Transverse colon (tissue), 4 donors: Measurements from ENCODE around the gene NRXN2. TPM values are rescaled to one million over a fixed set of nuclear protein-coding genes. Genes with fewer than 3 reads are reported as not detected.

ENCODE experiments used
- DNase-seq: peaks from one replicate; pipeline ENCODE4 v3.0.0-alpha.2; 2019
- H3K27ac ChIP-seq, 4 donors: fragments of 200-600 bp; sonication (generic); 2 replicates each; pipeline ENCODE4 v1.5.1; 2016 to 2018; ENCODE audit warnings: inconsistent platforms in 4 of 4
- H3K27me3 ChIP-seq: fragments of 200-600 bp; sonication (generic); 2 replicates; pipeline ENCODE4 v1.5.1; 2017; ENCODE audit warnings: inconsistent platforms
- H3K36me3 ChIP-seq, 4 donors: fragments of 200-600 bp; sonication (generic); 2 replicates each; pipeline ENCODE4 v1.5.1; 2017 to 2019; ENCODE audit warnings: inconsistent platforms in 4 of 4
- H3K4me1 ChIP-seq, 4 donors: fragments of 200-600 bp; sonication (generic); 2 replicates each; pipeline ENCODE4 v1.5.1; 2017 to 2020; ENCODE audit warnings: inconsistent platforms in 4 of 4
- H3K4me3 ChIP-seq, 4 donors: fragments of 200-600 bp; sonication (generic); 1 replicate in 1 of 4; 2 replicates in 3 of 4; pipeline versions ENCODE4 v1.5.1 to v1.6.1; 2017 to 2019; ENCODE audit warnings: inconsistent platforms in 4 of 4
- H3K9me3 ChIP-seq, 2 donors: fragments of 200-600 bp; sonication (generic); 2 replicates each; pipeline ENCODE4 v1.5.1; 2017 to 2019; ENCODE audit warnings: inconsistent platforms in 2 of 2
- CTCF ChIP-seq, 5 experiments: fragments of 200-600 bp in 3 of 5; fragments of 450-650 bp in 2 of 5; sonication (generic) in 3 of 5; IDR thresholded peaks; 1 replicate in 2 of 5; 2 replicates in 3 of 5; pipeline ENCODE4 v1.5.1; 2016 to 2017; ENCODE audit warnings: antibody characterized with exemption in 5 of 5, inconsistent platforms in 3 of 5, mild to moderate bottlenecking in 2 of 5, moderate library complexity in 1 of 5
- EP300 ChIP-seq: sonication (generic); formaldehyde crosslinking; IDR thresholded peaks from one replicate; pipeline ENCODE4 v1.6.1; 2017; ENCODE audit warnings: antibody characterized with exemption, low read depth
- POLR2A ChIP-seq: fragments of 450-650 bp; IDR thresholded peaks from one replicate; pipeline ENCODE4 v1.6.1; 2016; ENCODE audit warnings: antibody characterized with exemption, mild to moderate bottlenecking, moderate library complexity
- POLR2AphosphoS5 ChIP-seq, 3 donors: sonication (generic); formaldehyde crosslinking; IDR thresholded peaks; one replicate each; pipeline ENCODE4 v1.6.1; 2016; ENCODE audit warnings: antibody characterized with exemption in 3 of 3
- WGBS, 2 donors: methylation state at CpG; one replicate each; pipeline ENCODE4 v1.1.5; 2018; ENCODE audit warnings: low coverage in 1 of 2; 5-methylcytosine and 5-hydroxymethylcytosine counted together
- in situ Hi-C, 4 donors: fragments of 200-750 bp; cut with MboI; loops; one replicate each; pipeline versions ENCODE4 v1.15.0 to v1.15.1; 2017; ENCODE audit warnings: low sequenced_read_pairs in 3 of 4, low pct_ligation_motif_present in 1 of 4, low pct_unique_long_range_greater_than_20kb in 1 of 4
- intact Hi-C: fragments of 100-400 bp; cut with DNase I; formaldehyde crosslinking; loops from one replicate; pipeline ENCODE4 v1.15.1; 2023; ENCODE audit warnings: low total_unique reads
- total RNA-seq, 4 donors: library from RNA; depleted of rRNA; stranded (reverse); fragments of >200 nt; gene quantifications; one replicate each; pipeline ENCODE4 v1.1.0, GENCODE V29; 2016

Gene NRXN2
- total RNA-seq, 4 donors from 2014 or later: 2.9 to 7.4 (median 6.8) TPM

DNA sequence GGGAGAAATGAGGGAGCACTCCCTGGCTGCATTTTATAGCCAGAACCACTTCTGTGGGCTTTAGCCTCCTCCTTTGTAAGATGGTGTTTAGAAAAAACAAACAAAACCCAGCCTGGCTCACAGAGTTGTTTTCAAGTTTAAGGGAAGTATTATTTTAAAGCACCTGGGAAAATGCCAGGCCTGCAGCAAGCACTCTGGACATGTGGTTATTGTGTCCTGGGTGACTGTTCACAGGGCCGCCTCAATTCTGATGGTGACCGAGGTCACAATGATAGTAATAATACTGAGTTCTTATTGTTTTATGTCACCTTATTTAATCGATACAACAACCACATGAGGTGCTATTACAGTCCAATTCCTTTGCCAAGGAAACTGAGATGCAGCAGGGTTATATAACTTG is 152.7 kb downstream of the NRXN2 start:
- intact Hi-C loops (no loop called here), in situ Hi-C loops (no loop called here)
- 60 to 65% methylated on average over 2 to 3 of the region's 3 CpGs for WGBS, 2 donors
- Histone ChIP-seq H3K27me3 (no peaks in the 10 kb centered on the region), H3K4me3 (no peak overlapping the region), H3K36me3 (no peaks in the 10 kb centered on the region), H3K27ac (no peak overlapping the region), H3K4me1 (peaks cover 0 to 19% (median 0%) of the 10 kb centered on the region in 4 donors), H3K9me3 (no peaks in the 10 kb centered on the region)
- peak; percentile 35 for DNase-seq
- TF ChIP-seq POLR2A (no peak), POLR2AphosphoS5 (IDR thresholded peaks at IDR 0.05) (no peak), EP300 (no peak)

GRCh38 chr11:64569300-64569970 is 153.6 kb downstream of the NRXN2 start:
- WGBS, 2 donors: 86 to 88% methylated on average over 1 to 8 of the region's 8 CpGs

DNA sequence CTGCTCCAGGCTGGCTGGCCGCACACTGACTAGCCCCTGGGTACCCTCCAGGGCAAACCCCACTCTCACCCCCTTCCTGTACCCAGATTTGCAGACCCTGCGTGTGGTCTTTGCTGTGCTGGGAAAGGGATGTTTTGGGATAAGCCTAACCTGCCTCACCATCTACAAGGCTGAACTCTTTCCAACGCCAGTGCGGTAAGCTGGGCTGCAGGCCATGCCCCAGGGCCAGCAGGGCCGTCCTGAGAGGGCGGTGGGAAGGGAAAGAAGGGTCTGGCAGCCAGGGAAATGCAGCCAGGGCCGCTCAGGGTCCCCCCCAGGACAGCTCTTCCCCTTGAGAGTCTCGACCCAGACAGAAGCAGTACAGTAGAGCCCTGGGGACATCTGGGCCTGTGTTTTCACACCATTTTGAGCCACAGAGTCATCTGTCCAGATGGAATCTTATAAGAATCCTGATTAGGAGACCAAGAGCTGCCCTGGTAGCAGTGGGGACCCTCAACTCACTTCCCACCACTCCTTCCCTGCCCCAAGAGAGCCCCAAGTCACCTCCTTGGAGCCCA is 154.3 kb downstream of the NRXN2 start:
- Histone ChIP-seq H3K27me3 (no peaks in the 10 kb centered on the region), H3K27ac (no peak overlapping the region), H3K9me3 (no peaks in the 10 kb centered on the region), H3K4me1 (peaks cover 0 to 19% (median 0%) of the 10 kb centered on the region in 4 donors), H3K36me3 (no peaks in the 10 kb centered on the region), H3K4me3 (no peak overlapping the region)
- in situ Hi-C loops: no loop called here
- TF ChIP-seq CTCF (IDR thresholded peaks at IDR 0.05) (no peak), EP300 (no peak), POLR2AphosphoS5 (IDR thresholded peaks at IDR 0.05) (no peak), POLR2A (no peak)
- no peak for DNase-seq
- 75% methylated on average over 8 of the region's 8 CpGs; no CpG with 5 or more reads in 1 of the 2 donors for WGBS, 2 donors
- intact Hi-C loops: no loop called here

More at GRCh38 chr11:64569300-64569970, 153.6 kb downstream of the NRXN2 start:
- H3K4me1 ChIP-seq: peaks cover 0 to 19% (median 0%) of the 10 kb centered on the region in 4 donors
- no peaks in the 10 kb centered on the region for H3K27me3 ChIP-seq
- no peaks in the 10 kb centered on the region for H3K36me3 ChIP-seq
- DNase-seq: no peak
- in situ Hi-C loops: no loop called here
- no peak overlapping the region for H3K4me3 ChIP-seq
- intact Hi-C loops: no loop called here
- TF ChIP-seq POLR2A (no peak), CTCF (IDR thresholded peaks at IDR 0.05) (no peak), EP300 (no peak), POLR2AphosphoS5 (IDR thresholded peaks at IDR 0.05) (no peak)
- no peaks in the 10 kb centered on the region for H3K9me3 ChIP-seq
- no peak overlapping the region for H3K27ac ChIP-seq

DNA sequence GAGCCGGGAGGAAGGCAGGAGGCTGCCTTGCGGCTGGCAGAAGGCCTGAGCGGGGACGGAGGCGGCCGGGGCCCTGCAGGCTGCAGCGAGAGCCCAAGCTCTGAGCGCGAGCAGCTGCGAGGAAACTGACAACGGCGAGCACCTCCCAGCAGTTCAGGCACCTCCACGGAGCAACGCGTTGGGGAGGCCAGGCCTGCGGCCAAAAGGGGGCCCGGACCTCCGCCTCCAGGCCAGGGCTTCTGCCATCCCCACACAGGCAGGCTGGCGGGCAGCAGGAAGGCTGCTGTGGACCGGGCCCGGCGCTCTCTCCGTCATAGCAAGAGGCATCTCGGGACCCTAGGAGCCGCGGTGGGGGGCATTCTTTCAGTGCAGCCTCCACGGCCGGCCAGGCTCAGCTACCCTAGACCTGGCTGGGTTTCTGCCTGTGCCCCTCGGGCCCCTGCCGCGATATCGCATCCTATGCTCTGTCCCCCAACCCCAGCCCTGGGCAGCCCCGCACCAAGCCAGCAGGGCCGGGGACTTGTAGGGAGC is 154.9 kb downstream of the NRXN2 start:
- in situ Hi-C loops (no loop called here), intact Hi-C loops (no loop called here)
- TF ChIP-seq POLR2AphosphoS5 (IDR thresholded peaks at IDR 0.05) (no peak), EP300 (no peak), POLR2A (no peak), CTCF (IDR thresholded peaks at IDR 0.05) (no peak)
- Histone ChIP-seq H3K4me3 (no peak overlapping the region), H3K4me1 (peaks cover 0 to 19% (median 0%) of the 10 kb centered on the region in 4 donors), H3K27ac (no peak overlapping the region), H3K36me3 (no peaks in the 10 kb centered on the region), H3K27me3 (no peaks in the 10 kb centered on the region), H3K9me3 (no peaks in the 10 kb centered on the region)
- no peak for DNase-seq
- 89% methylated on average over 34 of the region's 34 CpGs; no CpG with 5 or more reads in 1 of the 2 donors for WGBS, 2 donors
